Right lobe of liver (tissue), 6 donors: ENCODE results near the gene PCSK6. TPM values are rescaled to one million over a fixed set of nuclear protein-coding genes. Genes with fewer than 3 reads are reported as not detected.
A peak's percentile ranks its signal among the peaks of the same experiment; 100 is the strongest.

ENCODE experiments used
- ATAC-seq, 4 donors: fragments of 200-7000 bp; cut with Tn5 transposase; one replicate each; pipeline ENCODE4 v1.9.1; 2020; ENCODE audit warnings: mild to moderate bottlenecking in 4 of 4, moderate library complexity in 4 of 4
- DNase-seq, 3 donors: peaks; one replicate each; pipeline ENCODE4 v3.0.0-alpha.2; 2020
- H3K27ac ChIP-seq, 3 donors: fragments of 200-600 bp; one replicate each; pipeline ENCODE4 v1.8.0; 2022
- H3K27me3 ChIP-seq, 2 donors: fragments of 200-600 bp; one replicate each; pipeline ENCODE4 v1.8.0; 2022
- H3K36me3 ChIP-seq, 4 donors: fragments of 200-600 bp; sonication (generic) in 1 of 4; one replicate each; pipeline versions ENCODE4 v1.5.1 to v1.8.0; 2017 to 2022; ENCODE audit warnings: control low read depth in 1 of 4
- H3K4me1 ChIP-seq, 4 donors: fragments of 200-600 bp; sonication (generic) in 1 of 4; one replicate each; pipeline versions ENCODE4 v1.5.1 to v1.8.0; 2017 to 2022; ENCODE audit warnings: control low read depth in 1 of 4
- H3K4me3 ChIP-seq, 3 donors: fragments of 200-600 bp; one replicate each; pipeline ENCODE4 v1.8.0; 2022
- H3K9me3 ChIP-seq, 4 donors: fragments of 200-600 bp; sonication (generic) in 1 of 4; one replicate each; pipeline versions ENCODE4 v1.5.1 to v1.8.0; 2017 to 2022; ENCODE audit warnings: control low read depth in 1 of 4
- POLR2A ChIP-seq: fragments of 450-650 bp; IDR thresholded peaks from one replicate; pipeline ENCODE4 v1.6.1; 2017; ENCODE audit warnings: antibody characterized with exemption, mild to moderate bottlenecking
- WGBS: methylation state at CpG from one replicate; pipeline ENCODE4 v1.1.6; 2018; ENCODE audit warnings: low coverage, low lambda C conversion rate; ENCODE audit not compliant: insufficient coverage; ENCODE audit errors: missing lambda C conversion rate; 5-methylcytosine and 5-hydroxymethylcytosine counted together
- intact Hi-C, 2 donors: fragments of 100-400 bp; cut with DNase I; formaldehyde crosslinking; loops; one replicate each; pipeline versions ENCODE4 v1.11.2 to v1.14.1; 2022
- long read RNA-seq: library from polyadenylated mRNA; unstranded; transcript quantifications from one replicate; pipeline ENCODE4 v2.0.0, GENCODE V29; 2019
- total RNA-seq, 6 experiments: library from RNA; depleted of rRNA in 2 of 6; stranded (reverse); fragments of >200 nt in 2 of 6; fragmentation: NEBNext Ultra II Directional in 3 of 6; extraction: Animal tissue kit (Norgen Biotek cat#: 25700) in 3 of 6; gene quantifications; one replicate each; pipeline versions ENCODE4 v1.1.0 to v1.2.4, GENCODE V29; 2016 to 2023
- TF ChIP-seq, protein P1 (sequence below), 4 donors: fragments of 200-600 bp in 3 of 4; fragments of 450-650 bp in 1 of 4; IDR thresholded peaks; one replicate each; pipeline versions ENCODE4 v1.5.1 to v1.8.0; 2016 to 2022; ENCODE audit warnings: antibody characterized with exemption in 4 of 4, mild to moderate bottlenecking in 2 of 4
- donor health status: DM: no; HTN: yes; CAD: no.
- donor health status: DM: no; HTN: no; CAD: no.
- donor health status: DM: no; HTN: no; CAD: no.
- donor health status: DM: no; HTN: yes; CAD: no.
- donor health status: DM: no; HTN: yes; CAD: no.

Gene PCSK6
- total RNA-seq: 100 to 1,000 TPM; 165 to 218 (median 207) TPM
- long read RNA-seq, partial matches to known transcripts: 3 of 7 reads
- long read RNA-seq, other reads (novel, unspliced or antisense): 4 of 7 reads

DNA sequence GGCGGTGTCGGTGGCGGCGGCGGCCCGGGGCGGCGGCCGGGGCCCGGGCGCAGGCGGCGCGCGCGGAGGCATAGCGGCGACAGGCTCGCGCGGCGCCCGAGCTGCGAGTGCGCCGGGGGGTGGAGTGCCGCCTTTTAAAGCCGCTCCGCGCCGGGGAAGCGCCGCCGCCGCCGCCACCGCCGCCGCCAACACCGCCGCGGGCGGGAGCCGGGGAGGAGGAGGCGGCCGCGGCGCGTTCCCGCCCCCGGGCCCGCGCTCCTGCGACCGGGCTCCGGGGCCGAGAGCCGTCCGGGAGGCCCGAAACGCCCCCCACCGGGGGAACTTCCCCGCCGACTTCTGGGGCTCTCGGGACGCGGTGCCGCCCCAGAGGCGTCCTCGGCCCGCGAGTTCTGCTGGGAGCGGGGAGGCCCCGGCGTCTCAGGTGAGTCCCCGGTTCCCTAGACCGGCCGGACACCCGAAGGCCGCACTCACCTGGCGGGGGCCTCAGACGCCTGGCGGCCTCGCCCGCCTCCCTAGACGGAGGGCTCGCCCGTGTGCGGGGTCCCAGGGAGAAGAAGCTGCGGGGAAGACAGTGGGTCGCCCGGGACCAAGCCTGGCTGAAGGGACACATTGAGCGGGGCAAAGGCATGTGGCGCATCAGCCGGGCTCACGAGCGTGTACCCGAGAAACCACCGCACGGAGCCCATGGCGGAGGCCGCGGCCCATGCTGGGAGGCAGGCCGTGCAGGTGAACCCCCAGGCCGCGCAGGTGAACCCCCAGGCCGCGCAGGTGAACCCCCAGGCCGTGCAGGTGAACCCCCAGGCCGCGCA, at the start of gene PCSK6:
TSS of gene PCSK6 (minus strand) at position 109 of the 809 bp plus-strand sequence. CDS start at position 72, 37 bp downstream.
- Histone ChIP-seq H3K27ac (peak within 1 kb of the TSS; percentile 90 to 95 (median 94)), H3K27me3 (no peaks in the 10 kb centered on the region), H3K9me3 (no peaks in the 10 kb centered on the region), H3K4me3 (peak within 1 kb of the TSS; percentile 58 to 73 (median 69)), H3K36me3 (peaks cover 0 to 14% (median 6%) of the 10 kb centered on the region in 4 donors), H3K4me1 (peaks cover 0 to 6% (median 0%) of the 10 kb centered on the region in 4 donors)
- peak; percentile 63 to 76 (median 75) for DNase-seq
- TF ChIP-seq, protein P1, sequence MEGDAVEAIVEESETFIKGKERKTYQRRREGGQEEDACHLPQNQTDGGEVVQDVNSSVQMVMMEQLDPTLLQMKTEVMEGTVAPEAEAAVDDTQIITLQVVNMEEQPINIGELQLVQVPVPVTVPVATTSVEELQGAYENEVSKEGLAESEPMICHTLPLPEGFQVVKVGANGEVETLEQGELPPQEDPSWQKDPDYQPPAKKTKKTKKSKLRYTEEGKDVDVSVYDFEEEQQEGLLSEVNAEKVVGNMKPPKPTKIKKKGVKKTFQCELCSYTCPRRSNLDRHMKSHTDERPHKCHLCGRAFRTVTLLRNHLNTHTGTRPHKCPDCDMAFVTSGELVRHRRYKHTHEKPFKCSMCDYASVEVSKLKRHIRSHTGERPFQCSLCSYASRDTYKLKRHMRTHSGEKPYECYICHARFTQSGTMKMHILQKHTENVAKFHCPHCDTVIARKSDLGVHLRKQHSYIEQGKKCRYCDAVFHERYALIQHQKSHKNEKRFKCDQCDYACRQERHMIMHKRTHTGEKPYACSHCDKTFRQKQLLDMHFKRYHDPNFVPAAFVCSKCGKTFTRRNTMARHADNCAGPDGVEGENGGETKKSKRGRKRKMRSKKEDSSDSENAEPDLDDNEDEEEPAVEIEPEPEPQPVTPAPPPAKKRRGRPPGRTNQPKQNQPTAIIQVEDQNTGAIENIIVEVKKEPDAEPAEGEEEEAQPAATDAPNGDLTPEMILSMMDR (IDR thresholded peaks at IDR 0.05): no peak
- peak; percentile 74 for TF ChIP-seq POLR2A
- intact Hi-C loops: loop anchor here (10.0 kb wide), 2 partner anchors 95 to 185 kb away; no protein-coding TSS in a partner anchor
- 20% methylated on average over 1 of the region's 111 CpGs for WGBS
- peak; percentile 45 to 79 (median 69) for ATAC-seq

DNA sequence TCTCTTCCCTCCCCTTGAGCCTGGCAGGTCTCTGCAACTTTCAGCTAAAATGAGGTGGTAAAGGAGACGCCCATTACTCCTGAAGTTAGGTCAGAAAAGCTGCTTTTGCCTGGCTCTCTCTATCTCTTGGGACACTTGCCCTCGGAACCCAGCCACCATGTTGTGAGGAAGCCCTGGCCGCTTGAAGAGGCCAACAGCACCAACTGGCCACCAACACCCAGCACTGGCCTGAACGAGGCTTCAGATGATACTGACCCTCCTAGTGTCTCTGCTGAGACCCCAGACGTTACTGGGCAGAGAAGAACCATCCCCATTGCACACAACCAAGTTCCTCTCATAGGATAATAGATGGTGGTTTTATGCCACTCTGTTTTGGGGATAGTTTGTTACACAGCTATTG, 49.5 kb upstream of the PCSK6 start:
- H3K9me3 ChIP-seq: no peaks in the 10 kb centered on the region
- H3K4me1 ChIP-seq: peaks cover 0 to 3% (median 0%) of the 10 kb centered on the region in 4 donors
- intact Hi-C loops: no loop called here
- no peak for DNase-seq
- H3K4me3 ChIP-seq: no peak overlapping the region
- no peaks in the 10 kb centered on the region for H3K36me3 ChIP-seq
- 77% methylated on average over 2 of the region's 5 CpGs for WGBS
- H3K27me3 ChIP-seq: no peaks in the 10 kb centered on the region
- TF ChIP-seq POLR2A: no peak
- TF ChIP-seq, protein P1 (IDR thresholded peaks at IDR 0.05): no peak
- no peak overlapping the region for H3K27ac ChIP-seq
- no peak for ATAC-seq

DNA sequence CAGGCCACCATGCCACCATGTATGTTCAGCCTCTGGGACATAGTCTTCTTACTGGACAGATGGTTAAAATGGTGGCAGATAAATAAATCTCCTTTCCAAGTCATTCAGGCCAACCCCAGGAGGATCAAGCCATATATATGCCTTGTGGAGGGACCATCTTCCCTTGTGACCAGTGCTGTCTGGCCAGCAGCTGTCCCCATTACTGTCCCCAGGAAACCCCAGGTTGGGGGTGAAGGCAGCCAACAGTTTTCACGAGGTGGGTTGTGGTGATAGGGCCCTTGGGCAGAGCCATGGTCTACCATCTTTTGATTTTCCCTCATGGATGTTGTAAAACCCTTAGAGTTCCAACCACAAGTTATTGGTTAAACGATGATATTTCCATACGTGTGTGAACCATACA, 48.7 kb upstream of the PCSK6 start:
- no peak overlapping the region for H3K27ac ChIP-seq
- intact Hi-C loops: no loop called here
- 94% methylated on average over 2 of the region's 3 CpGs for WGBS

DNA sequence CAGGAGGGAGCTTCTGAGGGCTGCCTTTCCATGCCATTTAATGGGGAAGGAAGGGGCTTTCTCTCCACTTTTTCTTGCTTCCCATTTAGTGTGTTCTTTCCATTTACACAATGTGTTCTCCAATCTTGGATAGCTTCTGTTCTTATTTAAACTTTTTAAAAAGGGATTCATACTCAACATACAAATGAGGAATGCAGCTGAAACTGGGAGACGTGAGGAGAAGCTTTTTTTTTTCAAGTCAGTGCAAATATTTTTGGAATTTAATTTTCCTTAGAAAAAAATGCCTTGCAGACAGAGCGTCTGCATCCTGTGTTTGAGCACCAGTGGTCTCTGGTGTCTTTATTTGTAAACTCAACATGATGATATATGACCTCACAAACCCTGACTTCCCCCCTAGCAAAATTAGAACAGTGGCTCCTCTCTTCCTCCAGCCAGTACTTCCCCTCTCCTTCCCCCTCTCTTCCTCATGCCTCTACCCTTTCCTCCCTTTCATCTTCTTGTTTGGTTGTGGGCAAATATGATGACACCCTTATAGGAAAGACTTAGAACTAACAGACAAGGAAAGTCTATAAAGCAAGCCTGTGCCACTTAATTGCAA, 48.1 kb upstream of the PCSK6 start:
- Histone ChIP-seq H3K27me3 (no peaks in the 10 kb centered on the region), H3K4me1 (peaks cover 0 to 3% (median 0%) of the 10 kb centered on the region in 4 donors), H3K4me3 (no peak overlapping the region), H3K27ac (peak overlapping the region in 1 of 3 donors; percentile 18), H3K36me3 (no peaks in the 10 kb centered on the region), H3K9me3 (no peaks in the 10 kb centered on the region)
- intact Hi-C loops: no loop called here
- no peak for DNase-seq
- WGBS: 41% methylated on average over 2 of the region's 2 CpGs
- peak in 2 of 4 donors; percentile 21 to 24 for ATAC-seq
- TF ChIP-seq, protein P1 (IDR thresholded peaks at IDR 0.05): no peak
- no peak for TF ChIP-seq POLR2A

More for the DNA sequence above, 48.7 kb upstream of the PCSK6 start:
- Histone ChIP-seq H3K9me3 (no peaks in the 10 kb centered on the region), H3K27me3 (no peaks in the 10 kb centered on the region), H3K4me1 (peaks cover 0 to 3% (median 0%) of the 10 kb centered on the region in 4 donors), H3K4me3 (no peak overlapping the region), H3K36me3 (no peaks in the 10 kb centered on the region)
- ATAC-seq (no peak), DNase-seq (no peak)
- TF ChIP-seq, protein P1 (IDR thresholded peaks at IDR 0.05): no peak
- no peak for TF ChIP-seq POLR2A
